ENCODE data around the gene MAST2. TPM values are rescaled to one million over a fixed set of nuclear protein-coding genes. Genes with fewer than 3 reads are reported as not detected.

MAST2 gene
- total and polyA plus RNA-seq, 9 of the 15 experiments (the other 6 are each of a cell fraction or from before 2014, with no cell fraction given): 0.73 to 32.0 (median 17.8) TPM

GRCh38 chr1:45925728-45926287, 122.4 kb downstream of the MAST2 start (continued):
- no peak for TF ChIP-seq FOXJ2 (tag; IDR thresholded peaks at IDR 0.05)
- TF ChIP-seq SAFB2 (IDR thresholded peaks at IDR 0.05; ENCODE audit: borderline replicate concordance, low read depth, low read length, severe bottlenecking): no peak
- no peak for TF ChIP-seq SUPT5H (IDR thresholded peaks at IDR 0.05)
- TF ChIP-seq ZNF717 (CRISPR knock-in tag; IDR thresholded peaks at IDR 0.05): no peak
- TF ChIP-seq STAT5B (CRISPR knock-in tag; IDR thresholded peaks at IDR 0.05): no peak
- TF ChIP-seq, protein P1, sequence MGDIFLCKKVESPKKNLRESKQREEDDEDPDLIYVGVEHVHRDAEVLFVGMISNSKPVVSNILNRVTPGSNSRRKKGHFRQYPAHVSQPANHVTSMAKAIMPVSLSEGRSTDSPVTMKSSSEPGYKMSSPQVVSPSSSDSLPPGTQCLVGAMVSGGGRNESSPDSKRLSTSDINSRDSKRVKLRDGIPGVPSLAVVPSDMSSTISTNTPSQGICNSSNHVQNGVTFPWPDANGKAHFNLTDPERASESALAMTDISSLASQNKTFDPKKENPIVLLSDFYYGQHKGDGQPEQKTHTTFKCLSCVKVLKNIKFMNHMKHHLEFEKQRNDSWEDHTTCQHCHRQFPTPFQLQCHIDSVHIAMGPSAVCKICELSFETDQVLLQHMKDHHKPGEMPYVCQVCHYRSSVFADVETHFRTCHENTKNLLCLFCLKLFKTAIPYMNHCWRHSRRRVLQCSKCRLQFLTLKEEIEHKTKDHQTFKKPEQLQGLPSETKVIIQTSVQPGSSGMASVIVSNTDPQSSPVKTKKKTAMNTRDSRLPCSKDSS (IDR thresholded peaks at IDR 0.05; ENCODE audit: low read depth, partially characterized antibody): no peak

DNA sequence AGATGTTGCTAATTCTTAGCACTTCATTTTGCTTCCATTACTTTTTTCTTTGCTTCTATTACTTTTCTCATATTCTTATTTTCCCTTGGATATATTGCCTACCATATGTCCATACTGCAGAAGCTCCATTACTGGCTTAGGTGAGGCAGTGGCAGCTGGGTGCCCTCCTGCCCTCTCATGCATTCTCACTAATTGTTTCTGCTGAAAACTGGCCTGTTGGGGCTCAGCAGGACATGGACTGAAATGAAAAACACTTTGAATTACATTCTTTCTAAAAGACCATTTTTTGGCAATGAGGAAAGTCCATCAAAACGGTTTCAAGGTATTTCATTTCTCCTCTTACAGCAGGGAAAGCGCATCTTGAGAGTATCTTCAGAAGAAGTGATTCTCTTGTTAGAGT, 122.9 kb downstream of the MAST2 start:
- Histone ChIP-seq H3K27ac (ENCODE audit: extremely low read depth, low read depth, low read length) (no peak overlapping the region), H3K9ac (ENCODE audit: insufficient read depth in 1 of 2, low read depth in 2 of 2, low read length in 2 of 2) (no peak overlapping the region), H3K27me3 (ENCODE audit: control insufficient read depth in 2 of 2, insufficient read depth in 2 of 2, low read length in 2 of 2) (no peaks in the 10 kb centered on the region), H3K9me1 (ENCODE audit: control insufficient read depth, insufficient read depth, low read length) (no peaks in the 10 kb centered on the region), H2AFZ (ENCODE audit: low read depth, low read length) (no peak overlapping the region), H3K9me3 (replicated peaks; ENCODE audit: control insufficient read depth, insufficient read depth, low read depth, low read length) (no peaks in the 10 kb centered on the region), H3K4me2 (ENCODE audit: insufficient read depth, low read length) (no peak overlapping the region), H3K36me3 (ENCODE audit: control insufficient read depth, insufficient read depth, low read length) (no peaks in the 10 kb centered on the region; the same call in 2 of the 3 replicates), H3K79me2 (ENCODE audit: control insufficient read depth, insufficient read depth, low read length) (peaks cover 7% of the 10 kb centered on the region; the same call in 1 of the 3 replicates), H3K4me3 (no peak overlapping the region), H4K20me1 (replicated peaks; ENCODE audit: control insufficient read depth, insufficient read depth, low read length) (no peaks in the 10 kb centered on the region; the same call in 1 of the 2 replicates), H3K4me1 (replicated peaks in 1 of 2; ENCODE audit: control insufficient read depth in 2 of 2, insufficient read depth in 2 of 2, low read length in 2 of 2) (peaks cover 22 to 28% of the 10 kb centered on the region in 2 experiments)
- BruUV-seq (replicated peaks): no TSS peak
- intact Hi-C loops (cut with micrococcal nuclease): no loop called here
- DNase-seq (ENCODE audit: extremely low read depth in 1 of 4, low spot score in 3 of 4) (no peak), ATAC-seq (no peak), FAIRE-seq (no peak)
- POLR2A ChIA-PET: no interaction called here
- 56% methylated on average over 2 of the region's 2 CpGs for WGBS (ENCODE audit: insufficient coverage, low coverage, missing lambda C conversion rate)
- in situ Hi-C loops (cut with MboI): no loop called here
- CTCF ChIA-PET (ENCODE audit: low intra/inter-chr PET ratio): no interaction called here
- no peak for TF ChIP-seq HOXB6 (CRISPR knock-in tag; IDR thresholded peaks at IDR 0.05; ENCODE audit: borderline replicate concordance)
- no peak for TF ChIP-seq SRSF7 (optimal IDR thresholded peaks at IDR 0.05; ENCODE audit: low read depth, low read length)
- no peak for TF ChIP-seq ZNF57 (CRISPR knock-in tag; IDR thresholded peaks at IDR 0.05)
- no peak for TF ChIP-seq TCF15 (CRISPR knock-in tag; IDR thresholded peaks at IDR 0.05)
- TF ChIP-seq RUNX1 (IDR thresholded peaks at IDR 0.05; ENCODE audit: low read depth): no peak
- no peak for TF ChIP-seq ZNF263 (CRISPR knock-in tag; IDR thresholded peaks at IDR 0.05; ENCODE audit: borderline replicate concordance)
- TF ChIP-seq NFE2 (IDR thresholded peaks at IDR 0.05; ENCODE audit: low read depth): no peak
- no peak for TF ChIP-seq CBFA2T2 (conservative IDR thresholded peaks at IDR 0.05)
- TF ChIP-seq ZNF217 (CRISPR knock-in tag; IDR thresholded peaks at IDR 0.05): no peak
- TF ChIP-seq BCL6 (CRISPR knock-in tag; IDR thresholded peaks at IDR 0.05): no peak
